ENCODE results near the gene ABLIM2. TPM values are rescaled to one million over a fixed set of nuclear protein-coding genes. Genes with fewer than 3 reads are reported as not detected.

The ABLIM2 gene
- total RNA-seq, 1 experiment from 2014 or later, result 6.1 TPM

DNA sequence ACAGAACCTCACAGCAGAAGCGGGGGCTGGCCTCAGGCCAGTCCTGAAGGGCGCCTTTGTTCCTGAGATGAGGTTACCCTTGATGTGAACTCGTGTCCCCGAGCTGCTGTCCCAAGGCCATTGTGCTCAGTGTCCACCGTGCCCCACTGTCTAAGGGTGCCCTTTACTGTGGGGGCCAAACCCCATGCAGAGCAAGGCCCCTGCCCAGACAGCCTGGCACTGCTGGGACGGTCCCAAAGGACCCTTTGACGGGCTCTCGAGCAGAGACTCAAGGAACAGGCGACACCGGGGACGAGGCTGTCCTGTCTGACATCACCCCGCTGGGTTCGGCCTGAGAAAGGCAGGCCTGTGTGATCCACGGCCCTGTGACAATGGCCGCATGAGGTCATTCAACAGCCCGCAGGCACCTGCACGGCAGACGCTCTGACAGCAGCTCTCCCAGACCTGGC lies 100.6 kb downstream of the ABLIM2 start (continued):
- TF ChIP-seq, protein P1, sequence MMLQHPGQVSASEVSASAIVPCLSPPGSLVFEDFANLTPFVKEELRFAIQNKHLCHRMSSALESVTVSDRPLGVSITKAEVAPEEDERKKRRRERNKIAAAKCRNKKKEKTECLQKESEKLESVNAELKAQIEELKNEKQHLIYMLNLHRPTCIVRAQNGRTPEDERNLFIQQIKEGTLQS (IDR thresholded peaks at IDR 0.05), result no peak

DNA sequence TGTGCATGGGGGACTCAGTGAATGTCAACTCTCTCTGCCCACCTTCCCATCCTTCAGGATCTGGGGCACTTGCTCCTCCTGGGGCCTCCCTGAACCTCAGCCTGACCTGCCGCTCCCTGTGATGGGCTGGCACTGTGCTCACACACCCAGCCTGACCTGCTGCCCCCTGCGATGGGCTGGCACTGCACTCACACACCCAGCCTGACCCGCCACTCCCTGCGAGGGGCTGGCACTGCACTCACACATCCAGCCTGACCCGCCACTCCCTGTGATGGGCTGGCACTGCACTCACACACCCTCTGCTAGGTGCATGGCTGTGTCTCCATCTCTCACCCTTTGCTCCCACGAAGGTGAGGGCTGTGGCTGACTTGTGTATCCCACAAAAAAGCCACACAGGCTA lies 103.4 kb downstream of the ABLIM2 start:
- Histone ChIP-seq H3K36me3 (ENCODE audit: control insufficient read depth in 1 of 2, insufficient read depth in 2 of 2, low read length in 2 of 2) (no peaks in the 10 kb centered on the region), H3K9me2 (ENCODE audit: insufficient read depth) (no peaks in the 10 kb centered on the region), H3K27ac (ENCODE audit: low read depth, low read length) (no peak overlapping the region), H3K4me3 (replicated peaks in 1 of 2; ENCODE audit: low read depth in 1 of 2, low read length in 2 of 2) (no peak overlapping the region), H3K4me1 (ENCODE audit: control insufficient read depth in 1 of 2, insufficient read depth in 2 of 2, low read length in 2 of 2) (no peaks in the 10 kb centered on the region; a peak in 1 of 4 replicates), H4K20me1 (ENCODE audit: insufficient read depth) (no peaks in the 10 kb centered on the region), H3K4me2 (ENCODE audit: low read length) (no peak overlapping the region), H3K9me3 (ENCODE audit: control insufficient read depth in 1 of 2, insufficient read depth in 1 of 2, low read depth in 1 of 2, low read length in 2 of 2) (no peaks in the 10 kb centered on the region; a peak in 1 of 4 replicates), H2AFZ (ENCODE audit: low read depth, low read length, poor library complexity, severe bottlenecking) (no peak overlapping the region), H3K9ac (ENCODE audit: low read length) (no peak overlapping the region), H3K27me3 (ENCODE audit: insufficient read depth, low read length) (no peaks in the 10 kb centered on the region), H3K79me2 (ENCODE audit: insufficient read depth, low read length) (no peaks in the 10 kb centered on the region)
- intact Hi-C loops (cut with micrococcal nuclease), result no loop called here
- ATAC-seq, result no peak
- RAD21 ChIA-PET (ENCODE audit: low non-redundant PET in 1 of 2, low total read pairs in 2 of 2, uncharacterized antibody in 2 of 2, unreplicated experiment in 2 of 2), result no interaction called here
- no peak for TF ChIP-seq TCF7L2 (IDR thresholded peaks at IDR 0.05; ENCODE audit: borderline replicate concordance, extremely low read depth, insufficient read depth, insufficient read length)
- no peak for TF ChIP-seq EGR1 (IDR thresholded peaks at IDR 0.05; ENCODE audit: low read depth)
- TF ChIP-seq SP1 (IDR thresholded peaks at IDR 0.05; ENCODE audit: low read depth), result no peak
- no peak for TF ChIP-seq CEBPB (IDR thresholded peaks at IDR 0.05; ENCODE audit: low read depth)
- no peak for TF ChIP-seq ZNF274 (IDR thresholded peaks at IDR 0.05; ENCODE audit: low read depth, low read length)
- TF ChIP-seq EZH2phosphoT487 (IDR thresholded peaks at IDR 0.05; ENCODE audit: borderline replicate concordance), result no peak
- no peak for TF ChIP-seq YY1 (IDR thresholded peaks at IDR 0.05; ENCODE audit: extremely low read depth, insufficient replicate concordance, low read depth, low read length)
- no peak for TF ChIP-seq ZFX (IDR thresholded peaks at IDR 0.05)
- TF ChIP-seq, protein P2, sequence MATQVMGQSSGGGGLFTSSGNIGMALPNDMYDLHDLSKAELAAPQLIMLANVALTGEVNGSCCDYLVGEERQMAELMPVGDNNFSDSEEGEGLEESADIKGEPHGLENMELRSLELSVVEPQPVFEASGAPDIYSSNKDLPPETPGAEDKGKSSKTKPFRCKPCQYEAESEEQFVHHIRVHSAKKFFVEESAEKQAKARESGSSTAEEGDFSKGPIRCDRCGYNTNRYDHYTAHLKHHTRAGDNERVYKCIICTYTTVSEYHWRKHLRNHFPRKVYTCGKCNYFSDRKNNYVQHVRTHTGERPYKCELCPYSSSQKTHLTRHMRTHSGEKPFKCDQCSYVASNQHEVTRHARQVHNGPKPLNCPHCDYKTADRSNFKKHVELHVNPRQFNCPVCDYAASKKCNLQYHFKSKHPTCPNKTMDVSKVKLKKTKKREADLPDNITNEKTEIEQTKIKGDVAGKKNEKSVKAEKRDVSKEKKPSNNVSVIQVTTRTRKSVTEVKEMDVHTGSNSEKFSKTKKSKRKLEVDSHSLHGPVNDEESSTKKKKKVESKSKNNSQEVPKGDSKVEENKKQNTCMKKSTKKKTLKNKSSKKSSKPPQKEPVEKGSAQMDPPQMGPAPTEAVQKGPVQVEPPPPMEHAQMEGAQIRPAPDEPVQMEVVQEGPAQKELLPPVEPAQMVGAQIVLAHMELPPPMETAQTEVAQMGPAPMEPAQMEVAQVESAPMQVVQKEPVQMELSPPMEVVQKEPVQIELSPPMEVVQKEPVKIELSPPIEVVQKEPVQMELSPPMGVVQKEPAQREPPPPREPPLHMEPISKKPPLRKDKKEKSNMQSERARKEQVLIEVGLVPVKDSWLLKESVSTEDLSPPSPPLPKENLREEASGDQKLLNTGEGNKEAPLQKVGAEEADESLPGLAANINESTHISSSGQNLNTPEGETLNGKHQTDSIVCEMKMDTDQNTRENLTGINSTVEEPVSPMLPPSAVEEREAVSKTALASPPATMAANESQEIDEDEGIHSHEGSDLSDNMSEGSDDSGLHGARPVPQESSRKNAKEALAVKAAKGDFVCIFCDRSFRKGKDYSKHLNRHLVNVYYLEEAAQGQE (IDR thresholded peaks at IDR 0.05; ENCODE audit: low read depth), result no peak
- no peak for TF ChIP-seq EZH2 (IDR thresholded peaks at IDR 0.05)
- TF ChIP-seq, protein P1 (IDR thresholded peaks at IDR 0.05), result no peak
- TF ChIP-seq, protein P3, sequence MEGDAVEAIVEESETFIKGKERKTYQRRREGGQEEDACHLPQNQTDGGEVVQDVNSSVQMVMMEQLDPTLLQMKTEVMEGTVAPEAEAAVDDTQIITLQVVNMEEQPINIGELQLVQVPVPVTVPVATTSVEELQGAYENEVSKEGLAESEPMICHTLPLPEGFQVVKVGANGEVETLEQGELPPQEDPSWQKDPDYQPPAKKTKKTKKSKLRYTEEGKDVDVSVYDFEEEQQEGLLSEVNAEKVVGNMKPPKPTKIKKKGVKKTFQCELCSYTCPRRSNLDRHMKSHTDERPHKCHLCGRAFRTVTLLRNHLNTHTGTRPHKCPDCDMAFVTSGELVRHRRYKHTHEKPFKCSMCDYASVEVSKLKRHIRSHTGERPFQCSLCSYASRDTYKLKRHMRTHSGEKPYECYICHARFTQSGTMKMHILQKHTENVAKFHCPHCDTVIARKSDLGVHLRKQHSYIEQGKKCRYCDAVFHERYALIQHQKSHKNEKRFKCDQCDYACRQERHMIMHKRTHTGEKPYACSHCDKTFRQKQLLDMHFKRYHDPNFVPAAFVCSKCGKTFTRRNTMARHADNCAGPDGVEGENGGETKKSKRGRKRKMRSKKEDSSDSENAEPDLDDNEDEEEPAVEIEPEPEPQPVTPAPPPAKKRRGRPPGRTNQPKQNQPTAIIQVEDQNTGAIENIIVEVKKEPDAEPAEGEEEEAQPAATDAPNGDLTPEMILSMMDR (IDR thresholded peaks at IDR 0.05 in 2 of 3, conservative IDR thresholded peaks at IDR 0.05 in 1 of 3; ENCODE audit: borderline replicate concordance in 1 of 3, insufficient read depth in 1 of 3, low read depth in 2 of 3, low read length in 2 of 3), result no peak
- TF ChIP-seq CBX3 (IDR thresholded peaks at IDR 0.05; ENCODE audit: low read depth), result no peak
- no TSS peak for BruUV-seq (replicated peaks)
- no peak for DNase-seq (ENCODE audit: low read depth, low spot score)
- CTCF ChIA-PET, result no interaction called here
- POLR2A ChIA-PET, result no interaction called here
